Measurements from ENCODE around the gene TAS2R41. TPM values are rescaled to one million over a fixed set of nuclear protein-coding genes. Genes with fewer than 3 reads are reported as not detected.
"Not testable (repeated sequence)": the region's sequence is repeated elsewhere in the genome, so short reads cannot be mapped to it uniquely, and the experiment has no call there.

The TAS2R41 gene
- total RNA-seq, 2 donors from 2014 or later, result 0.59 TPM; not detected in 1

GRCh38 chr7:143463556-143463955, 14.1 kb upstream of the TAS2R41 start:
- H3K4me3 Mint-ChIP-seq, result no peak overlapping the region
- Histone ChIP-seq H3K9me3 (ENCODE audit: control insufficient read depth, low read length) (peaks cover 10% of the 10 kb centered on the region), H3K27me3 (ENCODE audit: control insufficient read depth, insufficient read depth, low read length, poor library complexity, severe bottlenecking) (no peaks in the 10 kb centered on the region), H3K36me3 (ENCODE audit: control insufficient read depth, insufficient read depth, low read length) (no peaks in the 10 kb centered on the region), H3K4me3 (ENCODE audit: low read length) (no peak overlapping the region), H3K9ac (ENCODE audit: extremely low read depth, low read length, poor library complexity, severe bottlenecking) (no peak overlapping the region), H3K27ac (ENCODE audit: low read depth, low read length) (no peak overlapping the region), H3K4me1 (ENCODE audit: control insufficient read depth, insufficient read depth, low read length) (no peaks in the 10 kb centered on the region)
- H3K27me3 Mint-ChIP-seq (ENCODE audit: insufficient read depth), result no peaks in the 10 kb centered on the region
- DNase-seq, result no peak
- no peak for TF ChIP-seq CTCF (conservative IDR thresholded peaks at IDR 0.05)
- H3K9me3 Mint-ChIP-seq, result peaks cover 23% of the 10 kb centered on the region
- H3K27ac Mint-ChIP-seq, result no peak overlapping the region
- no peaks in the 10 kb centered on the region for H3K4me1 Mint-ChIP-seq
- peaks cover 2% of the 10 kb centered on the region for H3K36me3 Mint-ChIP-seq (ENCODE audit: low read depth)

- H3K27ac Mint-ChIP-seq, result no peak overlapping the region
- Histone ChIP-seq H3K27ac (ENCODE audit: low read depth, low read length) (no peak overlapping the region), H3K4me3 (ENCODE audit: low read length) (no peak overlapping the region), H3K27me3 (ENCODE audit: control insufficient read depth, insufficient read depth, low read length, poor library complexity, severe bottlenecking) (no peaks in the 10 kb centered on the region), H3K4me1 (ENCODE audit: control insufficient read depth, insufficient read depth, low read length) (no peaks in the 10 kb centered on the region), H3K9ac (ENCODE audit: extremely low read depth, low read length, poor library complexity, severe bottlenecking) (no peak overlapping the region), H3K9me3 (ENCODE audit: control insufficient read depth, low read length) (peaks cover 10% of the 10 kb centered on the region), H3K36me3 (ENCODE audit: control insufficient read depth, insufficient read depth, low read length) (no peaks in the 10 kb centered on the region)
- DNase-seq, result no peak
- H3K36me3 Mint-ChIP-seq (ENCODE audit: low read depth), result peaks cover 2% of the 10 kb centered on the region
- no peaks in the 10 kb centered on the region for H3K4me1 Mint-ChIP-seq
- H3K4me3 Mint-ChIP-seq, result no peak overlapping the region
- TF ChIP-seq CTCF (conservative IDR thresholded peaks at IDR 0.05), result no peak
- H3K9me3 Mint-ChIP-seq, result peaks cover 23% of the 10 kb centered on the region
- no peaks in the 10 kb centered on the region for H3K27me3 Mint-ChIP-seq (ENCODE audit: insufficient read depth)
- 80 to 89% methylated on average over 1 of the region's 1 CpG for WGBS, 2 experiments (ENCODE audit: insufficient coverage in 1 of 2, insufficient read length in 1 of 2)
Measured at GRCh38 chr7:143463957-143464356, 13.7 kb upstream of the TAS2R41 start.

- peaks cover 11% of the 10 kb centered on the region for H3K4me1 Mint-ChIP-seq
- Histone ChIP-seq H3K27me3 (ENCODE audit: control insufficient read depth, insufficient read depth, low read length, poor library complexity, severe bottlenecking) (no peaks in the 10 kb centered on the region), H3K27ac (ENCODE audit: low read depth, low read length) (no peak overlapping the region), H3K4me1 (ENCODE audit: control insufficient read depth, insufficient read depth, low read length) (no peaks in the 10 kb centered on the region), H3K4me3 (ENCODE audit: low read length) (no peak overlapping the region), H3K36me3 (ENCODE audit: control insufficient read depth, insufficient read depth, low read length) (no peaks in the 10 kb centered on the region), H3K9me3 (ENCODE audit: control insufficient read depth, low read length) (no peaks in the 10 kb centered on the region), H3K9ac (ENCODE audit: extremely low read depth, low read length, poor library complexity, severe bottlenecking) (no peak overlapping the region)
- peaks cover 8% of the 10 kb centered on the region for H3K9me3 Mint-ChIP-seq
- H3K36me3 Mint-ChIP-seq (ENCODE audit: low read depth), result peaks cover 2% of the 10 kb centered on the region
- H3K27ac Mint-ChIP-seq, result no peak overlapping the region
- DNase-seq, result no peak
- H3K4me3 Mint-ChIP-seq, result no peak overlapping the region
- H3K27me3 Mint-ChIP-seq (ENCODE audit: insufficient read depth), result no peaks in the 10 kb centered on the region
- TF ChIP-seq CTCF (conservative IDR thresholded peaks at IDR 0.05), result no peak
- WGBS, 2 experiments (ENCODE audit: insufficient coverage in 1 of 2, insufficient read length in 1 of 2), result 86% methylated on average over 1 of the region's 1 CpG; no CpG with 5 or more reads in 1 of the 2 experiments
Measured at GRCh38 chr7:143467724-143468123, 9.9 kb upstream of the TAS2R41 start.

GRCh38 chr7:143472071-143472689, 5.5 kb upstream of the TAS2R41 start:
- H3K9me3 ChIP-seq (ENCODE audit: control insufficient read depth, low read length); H3K27me3 Mint-ChIP-seq (ENCODE audit: insufficient read depth); H3K9me3 Mint-ChIP-seq; H3K27ac ChIP-seq (ENCODE audit: low read depth, low read length); H3K9ac ChIP-seq (ENCODE audit: extremely low read depth, low read length, poor library complexity, severe bottlenecking); H3K4me3 Mint-ChIP-seq; H3K36me3 Mint-ChIP-seq (ENCODE audit: low read depth); H3K27me3 ChIP-seq (ENCODE audit: control insufficient read depth, insufficient read depth, low read length, poor library complexity, severe bottlenecking); H3K36me3 ChIP-seq (ENCODE audit: control insufficient read depth, insufficient read depth, low read length); H3K4me1 ChIP-seq (ENCODE audit: control insufficient read depth, insufficient read depth, low read length): not testable (repeated sequence)
- 68 to 84% methylated on average over 6 to 11 of the region's 11 CpGs for WGBS, 2 experiments (ENCODE audit: insufficient coverage in 1 of 2, insufficient read length in 1 of 2)
- peak; percentile 56 for DNase-seq
- peak overlapping the region; percentile 27 for H3K4me3 ChIP-seq (ENCODE audit: low read length)
- Mint-ChIP-seq H3K4me1 (peaks cover 11% of the 10 kb centered on the region), H3K27ac (peak overlapping the region; percentile 59)

All from endodermal cell (in vitro differentiated cells).